ENCODE measurements around the gene VIPR2.
"Not testable (repeated sequence)": the region's sequence is repeated elsewhere in the genome, so short reads cannot be mapped to it uniquely, and the experiment has no call there.

The VIPR2 gene

GRCh38 chr7:159144758-159145489 lies at the start of gene VIPR2:
Gene VIPR2, minus strand, starts transcription at chr7:159144867. Its CDS starts 96 bp downstream, at chr7:159144771.
- DNase-seq: no peak

- DNase-seq: no peak
Observed at GRCh38 chr7:159193543-159194090, 49.0 kb upstream of the VIPR2 start.

- no peak for DNase-seq
Observed at GRCh38 chr7:159192725-159193453, 48.2 kb upstream of the VIPR2 start.

- DNase-seq: no peak
Observed at GRCh38 chr7:159192013-159192412, 47.3 kb upstream of the VIPR2 start.

- no peak for DNase-seq
Observed at GRCh38 chr7:159191236-159191635, 46.6 kb upstream of the VIPR2 start.

- no peak for DNase-seq
Observed at GRCh38 chr7:159188011-159188410, 43.3 kb upstream of the VIPR2 start.

GRCh38 chr7:159179241-159179640 lies 34.6 kb upstream of the VIPR2 start:
- DNase-seq: no peak

- DNase-seq: no peak
Observed at GRCh38 chr7:159177284-159177953, 32.8 kb upstream of the VIPR2 start.

- no peak for DNase-seq
Observed at GRCh38 chr7:159175792-159176191, 31.1 kb upstream of the VIPR2 start.

- not testable (repeated sequence) for DNase-seq
Observed at GRCh38 chr7:159175100-159175499, 30.4 kb upstream of the VIPR2 start.

GRCh38 chr7:159172400-159172799 lies 27.7 kb upstream of the VIPR2 start:
- DNase-seq: no peak

- DNase-seq: no peak
Observed at GRCh38 chr7:159169391-159169790, 24.7 kb upstream of the VIPR2 start.

- no peak for DNase-seq
Observed at GRCh38 chr7:159167139-159167538, 22.5 kb upstream of the VIPR2 start.

GRCh38 chr7:159166530-159166929 lies 21.9 kb upstream of the VIPR2 start:
- DNase-seq: no peak

- DNase-seq: no peak
Observed at GRCh38 chr7:159165352-159165751, 20.7 kb upstream of the VIPR2 start.

GRCh38 chr7:159163703-159164301 lies 19.1 kb upstream of the VIPR2 start:
- not testable (repeated sequence) for DNase-seq

- not testable (repeated sequence) for DNase-seq
Observed at GRCh38 chr7:159162050-159162626, 17.5 kb upstream of the VIPR2 start.

GRCh38 chr7:159160450-159160849 lies 15.8 kb upstream of the VIPR2 start:
- no peak for DNase-seq

- DNase-seq: no peak
Observed at GRCh38 chr7:159159731-159160130, 15.1 kb upstream of the VIPR2 start.

- DNase-seq: no peak
Observed at GRCh38 chr7:159158888-159159405, 14.3 kb upstream of the VIPR2 start.

- DNase-seq: no peak
Observed at GRCh38 chr7:159158125-159158887, 13.6 kb upstream of the VIPR2 start.

- DNase-seq: no peak
Observed at GRCh38 chr7:159157714-159158113, 13.0 kb upstream of the VIPR2 start.

Measured in SHP77 (cell line).